Motor neuron (in vitro differentiated cells): ENCODE results near the gene PRMT2. TPM values are rescaled to one million over a fixed set of nuclear protein-coding genes. Genes with fewer than 3 reads are reported as not detected.
A peak's percentile ranks its signal among the peaks of the same experiment; 100 is the strongest.

ENCODE experiments used
- ATAC-seq, 8 experiments: fragments of 200-7000 bp; cut with Tn5 transposase; replicated peaks in 6 of 8; 2 replicates each; pipeline ENCODE4 v1.8.0; 2021; ENCODE audit warnings: mild to moderate bottlenecking in 8 of 8, moderate library complexity in 8 of 8
- H3K27ac ChIP-seq, 2 donors: fragments of 250-450 bp; sonication (Bioruptor Pico); 2 replicates each; pipeline ENCODE4 v1.9.0; 2021; ENCODE audit warnings: antibody characterized with exemption in 2 of 2, mild to moderate bottlenecking in 2 of 2, moderate library complexity in 1 of 2
- H3K4me1 ChIP-seq, 2 donors: fragments of 250-450 bp; sonication (Bioruptor Pico); replicated peaks in 1 of 2; 2 replicates each; pipeline ENCODE4 v1.6.1; 2021; ENCODE audit warnings: antibody characterized with exemption in 2 of 2, mild to moderate bottlenecking in 2 of 2, moderate library complexity in 1 of 2
- H3K4me3 ChIP-seq, 5 donors: fragments of 250-450 bp; sonication (Bioruptor Pico); 2 replicates each; pipeline ENCODE4 v1.9.0; 2021; ENCODE audit warnings: antibody characterized with exemption in 5 of 5, mild to moderate bottlenecking in 5 of 5, moderate library complexity in 4 of 5
- WGBS, 10 experiments: fragments of 450-650 bp; shearing (Covaris generic); methylation state at CpG; one replicate each; pipeline ENCODE4 v1.0.0; 2022; 5-methylcytosine and 5-hydroxymethylcytosine counted together
- in situ Hi-C, 9 experiments: fragments of 400-800 bp; cut with MboI; loops; one replicate each; pipeline ENCODE4 v1.15.0; 2021; ENCODE audit warnings: low sequenced_read_pairs in 9 of 9, low pct_unique_long_range_greater_than_20kb in 2 of 9; ENCODE audit not compliant: unreplicated experiment in 9 of 9
- total RNA-seq, 8 experiments: library from RNA; unstranded; fragments of 300-600 nt; gene quantifications; 2 replicates each; pipeline versions ENCODE4 v1.2.3 to v1.2.4, GENCODE V29; 2022

Gene PRMT2
- total RNA-seq: 100 to 1,000 TPM in 1 of 8 experiments, 10 to 100 TPM in 7; 60.8 to 202 (median 75.7) TPM

DNA sequence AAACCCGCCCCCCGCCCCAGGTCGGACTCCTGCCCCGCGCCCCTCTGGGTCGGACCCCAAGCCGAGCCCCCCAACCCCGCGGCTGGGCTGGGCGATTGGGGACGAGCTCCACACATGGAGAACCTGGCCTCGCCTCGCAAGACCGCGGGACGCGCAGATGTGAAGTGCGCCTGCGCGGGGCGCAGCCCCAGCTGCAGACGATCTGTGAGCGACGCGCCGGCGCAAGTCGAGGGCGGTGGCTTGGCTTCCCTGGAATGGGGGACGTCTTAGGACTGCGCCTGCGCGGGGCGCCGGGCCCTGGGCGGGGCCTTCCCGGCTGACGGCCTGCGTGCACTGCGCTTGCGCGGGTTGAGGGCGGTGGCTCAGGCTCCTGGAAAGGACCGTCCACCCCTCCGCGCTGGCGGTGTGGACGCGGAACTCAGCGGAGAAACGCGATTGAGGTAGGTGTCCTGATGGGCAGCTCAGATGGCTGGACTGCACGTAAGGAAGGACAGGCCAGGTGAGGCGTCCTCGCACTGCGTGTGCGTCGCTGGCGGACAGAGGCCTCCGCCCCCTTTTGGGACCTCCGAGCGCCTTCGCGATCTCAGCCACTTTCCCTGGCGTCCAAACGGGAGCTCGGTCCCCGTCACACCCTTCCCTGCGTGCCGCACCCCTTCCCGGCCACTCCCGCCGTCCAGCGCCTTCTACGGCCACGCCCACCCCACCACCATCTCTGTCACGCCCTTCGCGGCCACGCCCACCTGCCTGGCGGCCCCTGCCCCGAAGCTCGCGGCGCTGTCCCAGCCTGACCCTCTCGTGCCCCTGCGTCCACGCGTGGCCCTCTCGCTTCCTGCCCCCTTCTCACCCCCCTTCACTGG is at the start of gene PRMT2:
Gene PRMT2 (plus strand): TSS at position 351 of the 857 bp plus-strand sequence. CDS start 1,278 bp downstream, outside the sequence.
- Histone ChIP-seq H3K4me3 (peak within 1 kb of the TSS; percentile 80 to 98 (median 89)), H3K4me1 (peaks cover 9 to 27% of the 10 kb centered on the region in 2 donors), H3K27ac (peak within 1 kb of the TSS; percentile 93 to 95)
- in situ Hi-C loops: no loop called here
- ATAC-seq: peak; percentile 85 to 91 (median 88)
- WGBS, 10 experiments: 0% methylated on average over 1 to 9 of the region's 90 CpGs; no CpG with 5 or more reads in 6 of the 10 experiments

DNA sequence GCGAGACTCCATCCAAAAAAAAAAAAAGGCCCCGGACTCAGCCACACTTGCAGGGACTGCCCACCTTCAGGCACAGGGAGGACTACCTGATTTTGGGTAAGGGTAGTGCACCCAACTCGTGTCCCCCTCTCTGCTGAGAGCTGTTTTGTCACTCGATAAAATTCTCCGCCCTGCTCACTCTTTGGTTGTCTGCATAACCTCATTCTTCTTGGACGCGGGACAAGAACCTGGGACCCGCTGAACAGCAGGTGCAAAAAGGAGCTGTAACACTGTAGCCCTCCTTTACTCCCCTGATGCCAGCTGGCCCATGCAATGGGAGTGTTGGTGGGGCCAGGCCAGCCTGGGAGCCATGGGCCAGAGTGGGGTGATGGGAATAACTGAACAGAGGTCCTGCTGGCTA is 41.2 kb upstream of the PRMT2 start:
- no peak for ATAC-seq
- no peak overlapping the region for H3K4me3 ChIP-seq
- H3K4me1 ChIP-seq: peaks cover 10 to 11% of the 10 kb centered on the region in 2 donors
- no peak overlapping the region for H3K27ac ChIP-seq
- in situ Hi-C loops: no loop called here
- 58 to 100% (median 96%) methylated on average over 1 to 6 of the region's 8 CpGs; no CpG with 5 or more reads in 5 of the 10 experiments for WGBS, 10 experiments

DNA sequence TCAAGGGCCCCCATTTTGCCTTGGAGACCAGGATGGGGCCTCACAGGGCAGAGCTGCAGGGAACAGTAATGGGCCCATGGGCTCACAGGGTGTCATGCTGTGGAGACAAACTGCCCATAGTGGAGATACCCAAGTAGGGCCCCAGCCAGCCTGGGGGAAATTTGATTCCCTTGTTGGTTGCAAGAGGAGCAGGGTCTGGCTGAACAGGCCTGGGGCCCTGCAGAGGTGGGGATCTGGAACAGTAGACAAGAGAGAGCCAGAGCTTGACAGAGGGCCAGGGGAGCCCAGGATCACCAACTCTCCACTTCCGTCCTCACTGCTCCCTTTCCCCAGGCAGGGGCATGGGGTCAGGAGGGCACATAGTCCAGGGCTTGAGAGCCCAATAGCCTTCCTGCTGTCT is 39.3 kb upstream of the PRMT2 start:
- in situ Hi-C loops: no loop called here
- H3K4me1 ChIP-seq: peaks cover 19 to 21% of the 10 kb centered on the region in 2 donors
- 80 to 100% (median 92%) methylated on average over 1 of the region's 1 CpG; no CpG with 5 or more reads in 6 of the 10 experiments for WGBS, 10 experiments
- H3K27ac ChIP-seq: no peak overlapping the region
- no peak overlapping the region for H3K4me3 ChIP-seq
- ATAC-seq: no peak

DNA sequence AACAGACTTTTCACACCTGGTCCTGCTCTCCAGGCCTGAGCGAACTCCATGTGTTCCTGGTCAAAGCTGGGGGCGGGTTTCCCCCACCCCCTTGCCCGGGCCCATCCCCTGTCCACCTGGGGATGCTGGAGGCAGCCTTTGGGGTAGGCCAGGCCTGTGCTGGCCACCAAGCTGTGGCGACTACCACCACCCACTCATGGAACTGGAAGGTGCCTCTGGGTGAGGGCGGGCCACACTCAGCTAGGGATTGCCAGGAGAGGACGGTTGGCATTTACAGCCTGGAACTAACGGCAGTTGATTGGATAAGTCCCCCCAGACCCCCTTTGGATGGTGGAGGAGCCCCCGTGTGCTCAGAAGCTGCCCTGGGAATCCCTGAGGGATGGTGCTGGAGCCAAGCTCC is 38.4 kb upstream of the PRMT2 start:
- in situ Hi-C loops: no loop called here
- no peak overlapping the region for H3K27ac ChIP-seq
- H3K4me3 ChIP-seq: no peak overlapping the region
- 93 to 100% (median 100%) methylated on average over 2 to 3 of the region's 8 CpGs; no CpG with 5 or more reads in 7 of the 10 experiments for WGBS, 10 experiments
- ATAC-seq: no peak
- peaks cover 19 to 21% of the 10 kb centered on the region in 2 donors for H3K4me1 ChIP-seq

DNA sequence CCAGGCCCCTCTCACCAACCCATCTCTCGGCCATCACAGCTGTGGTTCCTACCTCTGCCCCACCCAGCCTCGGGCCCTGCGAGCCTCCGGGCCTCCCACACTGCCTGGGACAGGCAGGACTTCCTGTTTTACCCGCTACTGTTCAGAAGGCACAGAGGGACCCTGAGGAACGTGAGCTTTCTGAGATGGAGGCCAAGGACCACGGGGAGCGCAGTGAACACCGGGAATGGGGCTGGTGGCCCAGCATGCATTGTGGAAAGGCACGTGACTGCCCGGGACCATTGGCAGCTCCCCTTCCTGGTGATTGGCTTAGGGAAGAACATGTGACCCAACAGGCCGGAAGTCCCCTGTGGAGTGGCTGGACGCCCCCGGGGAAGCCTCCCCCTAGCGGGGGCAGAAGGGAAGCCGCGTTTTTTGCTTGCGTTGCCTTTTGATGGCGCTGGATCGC is 37.6 kb upstream of the PRMT2 start:
- in situ Hi-C loops: no loop called here
- WGBS, 10 experiments: 100% methylated on average over 1 to 5 of the region's 20 CpGs; no CpG with 5 or more reads in 6 of the 10 experiments

DNA sequence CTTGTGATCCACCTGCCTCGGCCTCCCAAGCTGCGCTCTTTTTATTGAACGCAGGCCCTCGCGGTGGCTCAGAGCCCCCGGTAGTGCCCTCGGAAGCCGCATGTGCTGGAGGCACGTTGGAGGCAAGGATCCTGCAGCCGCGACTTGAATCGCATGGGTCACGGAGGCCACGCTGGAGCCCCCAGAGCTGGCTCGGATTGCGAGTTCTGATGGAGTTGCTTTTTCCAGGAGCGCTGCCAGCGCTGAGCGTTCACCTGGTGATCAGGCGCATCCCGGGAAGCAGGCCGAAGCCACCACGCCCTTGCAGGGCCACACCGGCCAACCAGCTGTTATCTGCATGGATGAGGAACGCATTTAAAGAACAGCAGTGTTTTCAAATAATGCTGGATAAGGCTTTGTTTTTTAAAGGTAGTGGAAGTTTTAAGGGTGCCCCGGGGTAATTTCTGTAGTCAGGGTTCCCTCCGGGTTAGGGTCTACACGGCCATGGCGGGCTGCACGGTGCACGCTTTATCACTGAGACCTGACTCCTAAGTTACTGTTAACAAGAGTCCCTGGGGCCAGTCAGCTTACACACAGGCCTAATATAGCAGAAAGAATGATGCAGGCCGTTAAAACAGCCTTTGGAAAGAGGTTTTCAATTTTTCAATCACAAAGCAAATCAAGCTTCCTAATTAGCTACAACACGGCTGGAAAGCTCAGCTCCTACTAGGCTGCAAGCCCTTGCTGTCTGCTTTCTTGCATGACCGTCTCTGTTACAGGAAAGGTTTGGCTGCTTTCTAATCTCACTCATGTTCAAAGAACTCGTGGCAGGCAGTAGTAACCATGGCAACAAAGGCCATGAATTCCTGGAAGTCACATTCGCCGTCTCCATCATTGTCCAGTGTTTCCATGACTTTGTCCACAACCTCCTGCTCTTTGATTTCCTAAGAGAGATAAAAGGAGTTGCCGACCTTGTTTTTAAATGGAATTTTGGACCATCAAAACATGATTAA is 36.6 kb upstream of the PRMT2 start:
- WGBS, 10 experiments: 20 to 65% (median 47%) methylated on average over 3 to 29 of the region's 38 CpGs; no CpG with 5 or more reads in 1 of the 10 experiments
- Histone ChIP-seq H3K4me1 (peaks cover 24 to 28% of the 10 kb centered on the region in 2 donors), H3K27ac (peak overlapping the region; percentile 77 to 79), H3K4me3 (no peak overlapping the region)
- in situ Hi-C loops: no loop called here
- peak; percentile 24 to 91 (median 86) for ATAC-seq

More for the DNA sequence above, 37.6 kb upstream of the PRMT2 start:
- H3K4me1 ChIP-seq: peaks cover 22 to 26% of the 10 kb centered on the region in 2 donors
- H3K4me3 ChIP-seq: no peak overlapping the region
- H3K27ac ChIP-seq: peak overlapping the region in 1 of 2 donors; percentile 79
- no peak for ATAC-seq

DNA sequence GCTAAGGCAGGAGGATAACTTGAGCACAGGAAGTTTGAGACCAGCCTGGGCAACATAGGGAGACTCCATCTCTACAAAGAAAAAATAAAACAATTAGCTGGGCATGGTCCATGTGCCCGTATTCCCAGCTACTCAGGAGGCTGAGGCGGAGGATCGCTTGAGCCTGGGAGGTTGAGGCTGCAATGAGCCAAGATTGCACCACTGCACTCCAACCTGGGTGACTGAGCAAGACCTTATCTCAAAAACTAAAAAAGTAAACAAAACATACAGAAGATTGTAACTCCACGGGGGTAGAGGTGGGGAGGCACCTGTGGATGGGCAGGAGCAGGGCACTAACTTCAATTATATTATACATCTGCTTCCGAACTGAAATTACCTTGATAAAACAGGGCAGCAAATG is 35.2 kb upstream of the PRMT2 start:
- H3K27ac ChIP-seq: no peak overlapping the region

DNA sequence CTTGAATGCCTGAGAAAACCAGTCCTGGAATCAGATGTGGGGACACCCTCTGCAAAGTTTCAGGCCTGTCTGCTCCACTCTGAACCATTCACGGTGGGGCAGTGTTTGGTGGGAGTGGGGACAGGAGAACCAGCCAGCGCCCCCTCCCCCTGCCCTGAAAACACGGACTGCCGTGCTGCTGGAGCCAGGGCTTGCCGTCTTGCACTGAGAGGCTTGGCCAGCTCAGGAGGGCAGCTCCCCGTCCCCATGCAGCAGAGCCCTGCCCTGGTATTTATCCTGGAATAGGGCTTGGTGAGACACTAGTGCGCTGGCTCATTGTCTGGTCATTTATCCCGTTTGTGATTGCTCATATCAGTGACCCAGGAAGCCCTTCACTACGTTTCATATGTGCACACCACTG is 34.5 kb upstream of the PRMT2 start:
- in situ Hi-C loops: no loop called here
- H3K4me3 ChIP-seq: no peak overlapping the region
- H3K27ac ChIP-seq: no peak overlapping the region
- no peak for ATAC-seq
- peaks cover 42 to 43% of the 10 kb centered on the region in 2 donors for H3K4me1 ChIP-seq
- 43 to 83% (median 63%) methylated on average over 1 to 4 of the region's 9 CpGs; no CpG with 5 or more reads in 6 of the 10 experiments for WGBS, 10 experiments

More for the DNA sequence above, 35.2 kb upstream of the PRMT2 start:
- in situ Hi-C loops: no loop called here
- Histone ChIP-seq H3K4me3 (no peak overlapping the region), H3K4me1 (peaks cover 36 to 39% of the 10 kb centered on the region in 2 donors)
- 20 to 100% (median 76%) methylated on average over 1 to 5 of the region's 5 CpGs; no CpG with 5 or more reads in 2 of the 10 experiments for WGBS, 10 experiments
- no peak for ATAC-seq

DNA sequence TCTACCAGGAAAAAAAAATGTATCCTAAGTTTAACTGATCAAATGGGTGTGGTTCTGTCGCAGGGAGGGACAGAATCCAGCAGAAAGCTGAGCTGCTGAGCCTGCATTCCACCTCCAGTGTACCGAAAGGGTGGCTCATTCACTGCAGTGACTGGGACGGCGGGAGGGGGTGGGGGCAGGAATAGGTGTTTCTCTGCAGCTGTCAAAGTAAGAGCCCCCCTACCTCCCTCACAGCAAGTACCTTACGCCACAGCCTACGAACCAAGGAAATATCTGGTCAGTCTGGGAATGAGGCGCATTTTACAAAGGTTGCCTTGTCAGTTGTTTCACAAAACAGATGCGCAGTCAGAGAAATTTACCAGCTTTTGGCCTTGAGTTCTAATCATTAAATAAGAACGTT is 32.2 kb upstream of the PRMT2 start:
- no peak overlapping the region for H3K4me3 ChIP-seq
- no peak overlapping the region for H3K27ac ChIP-seq
- ATAC-seq: peak in 3 of 8 experiments; percentile 36 to 75 (median 75)
- 0 to 57% (median 13%) methylated on average over 1 to 6 of the region's 9 CpGs; no CpG with 5 or more reads in 1 of the 10 experiments for whole genome bisulfite sequencing, 10 experiments
- in situ Hi-C loops: no loop called here
- H3K4me1 ChIP-seq: peaks cover 42% of the 10 kb centered on the region in 2 donors

DNA sequence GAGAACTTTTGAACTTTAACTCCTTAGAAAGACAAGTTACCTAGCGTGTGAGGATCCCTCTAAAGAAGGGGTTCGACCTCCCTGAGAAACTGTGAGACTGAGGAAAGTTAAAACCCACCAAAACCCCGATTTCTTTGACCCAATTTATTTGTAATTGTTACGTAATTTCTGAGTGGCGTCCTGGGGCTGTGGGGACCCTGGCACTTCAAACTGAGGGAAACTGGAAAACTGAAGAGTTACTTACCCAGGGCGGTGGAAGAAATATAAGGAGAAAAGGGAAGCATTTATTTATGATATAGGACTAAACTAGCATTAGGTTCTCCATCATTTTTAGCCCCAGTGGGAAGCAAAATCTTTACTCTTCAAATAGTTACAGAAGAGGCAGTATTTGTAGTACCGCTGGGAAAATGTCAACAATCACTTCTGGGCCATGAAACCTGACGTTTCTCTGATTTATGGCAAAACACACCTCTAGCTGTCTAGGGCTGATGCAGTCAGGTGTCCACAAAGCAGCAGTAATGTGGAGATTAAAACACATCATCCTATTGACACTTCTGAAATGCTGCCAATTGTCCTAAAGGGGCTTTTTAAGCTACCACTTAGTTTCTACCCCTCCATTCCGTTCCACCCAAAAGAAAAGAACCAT is 31.0 kb upstream of the PRMT2 start:
- in situ Hi-C loops: no loop called here
- H3K4me3 ChIP-seq: no peak overlapping the region
- peak in 5 of 8 experiments; percentile 13 to 65 (median 42) for ATAC-seq
- peak overlapping the region in 1 of 2 donors; percentile 43 for H3K27ac ChIP-seq
- H3K4me1 ChIP-seq: peaks cover 30 to 31% of the 10 kb centered on the region in 2 donors
- 41 to 89% (median 72%) methylated on average over 5 to 8 of the region's 9 CpGs; no CpG with 5 or more reads in 2 of the 10 experiments for WGBS, 10 experiments

DNA sequence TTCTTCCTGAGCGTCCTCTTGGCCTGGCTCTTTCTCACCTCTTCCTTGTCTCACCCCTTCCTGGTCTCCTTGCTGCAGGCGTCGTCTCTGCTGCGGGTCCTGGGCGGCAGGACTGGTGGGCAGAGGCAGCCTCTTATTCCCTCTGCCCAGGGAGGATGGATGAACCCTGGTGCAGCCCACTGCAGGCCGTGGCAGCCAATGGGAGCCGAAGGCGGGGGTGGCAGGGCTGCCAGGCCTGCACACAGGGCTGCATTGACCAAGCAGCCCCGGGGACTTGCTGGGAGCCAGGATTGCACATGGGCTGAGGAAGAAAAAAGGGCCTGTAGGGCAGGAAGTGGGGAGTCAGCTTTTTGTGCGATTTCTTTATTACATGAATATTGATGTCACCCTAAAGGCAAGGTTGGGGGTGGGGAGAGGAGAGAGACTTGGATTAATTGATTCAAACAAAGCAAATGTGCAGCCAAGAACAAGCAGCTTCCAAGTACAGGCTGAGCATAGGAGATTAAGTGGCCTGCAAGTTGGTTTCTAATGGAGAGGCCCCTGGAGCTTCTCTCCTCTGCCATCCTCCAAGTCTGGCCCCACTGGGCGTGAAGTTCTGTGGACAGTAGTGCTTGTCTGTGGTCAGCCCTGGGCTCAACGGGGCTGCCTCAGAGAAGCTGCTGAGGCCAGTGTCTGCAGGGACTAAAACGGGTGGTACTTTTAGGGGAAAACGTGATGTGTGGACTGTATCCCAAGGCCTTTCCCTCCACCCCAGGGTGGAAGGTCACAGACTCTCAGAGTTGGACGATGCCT is 30.3 kb upstream of the PRMT2 start, which contains the start of gene S100B:
Gene S100B (minus strand): TSS at position 108 of the 792 bp plus-strand sequence. CDS start 2,667 bp downstream, outside the sequence.
- Histone ChIP-seq H3K4me1 (peaks cover 23 to 24% of the 10 kb centered on the region in 2 donors), H3K4me3 (no peak within 1 kb of the TSS), H3K27ac (peak within 1 kb of the TSS in 1 of 2 donors; percentile 43)
- in situ Hi-C loops: no loop called here
- 0 to 90% (median 71%) methylated on average over 1 to 10 of the region's 15 CpGs; no CpG with 5 or more reads in 1 of the 10 experiments for WGBS, 10 experiments
- ATAC-seq: peak in 7 of 8 experiments; percentile 48 to 95 (median 89)
